ENCODE data around the gene RIOK1.
"Not testable (repeated sequence)": the region's sequence is repeated elsewhere in the genome, so short reads cannot be mapped to it uniquely, and the experiment has no call there.

DNA sequence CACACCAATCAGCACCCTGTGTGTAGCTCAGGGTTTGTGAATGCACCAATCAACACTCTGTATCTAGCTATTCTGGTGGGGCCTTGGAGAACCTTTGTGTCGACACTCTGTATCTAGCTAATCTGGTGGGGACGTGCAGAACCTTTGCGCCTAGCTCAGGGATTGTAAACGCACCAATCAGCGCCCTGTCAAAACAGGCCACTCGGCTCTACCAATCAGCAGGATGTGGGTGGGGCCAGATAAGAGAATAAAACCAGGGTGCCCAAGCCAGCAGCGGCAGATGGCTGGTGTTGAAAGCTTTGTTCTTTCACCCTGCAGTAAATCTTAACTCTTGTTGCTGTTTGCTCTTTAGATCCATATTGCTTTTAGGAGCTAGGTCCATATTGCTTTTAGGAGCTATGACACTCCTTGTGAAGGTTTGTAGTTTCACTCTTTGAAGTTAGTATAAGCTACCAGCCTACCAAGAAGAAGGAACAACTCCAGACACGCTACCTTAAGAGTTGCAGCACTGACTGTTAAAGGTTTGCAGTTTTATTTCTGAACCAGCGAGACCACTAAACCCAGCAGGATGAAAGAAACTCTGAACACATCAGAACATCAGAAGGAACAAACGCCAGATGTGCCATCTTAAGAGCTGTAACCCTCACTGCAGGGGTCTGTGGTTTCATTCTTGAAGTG is 44.7 kb upstream of the RIOK1 start:
- TF ChIP-seq, protein P1, sequence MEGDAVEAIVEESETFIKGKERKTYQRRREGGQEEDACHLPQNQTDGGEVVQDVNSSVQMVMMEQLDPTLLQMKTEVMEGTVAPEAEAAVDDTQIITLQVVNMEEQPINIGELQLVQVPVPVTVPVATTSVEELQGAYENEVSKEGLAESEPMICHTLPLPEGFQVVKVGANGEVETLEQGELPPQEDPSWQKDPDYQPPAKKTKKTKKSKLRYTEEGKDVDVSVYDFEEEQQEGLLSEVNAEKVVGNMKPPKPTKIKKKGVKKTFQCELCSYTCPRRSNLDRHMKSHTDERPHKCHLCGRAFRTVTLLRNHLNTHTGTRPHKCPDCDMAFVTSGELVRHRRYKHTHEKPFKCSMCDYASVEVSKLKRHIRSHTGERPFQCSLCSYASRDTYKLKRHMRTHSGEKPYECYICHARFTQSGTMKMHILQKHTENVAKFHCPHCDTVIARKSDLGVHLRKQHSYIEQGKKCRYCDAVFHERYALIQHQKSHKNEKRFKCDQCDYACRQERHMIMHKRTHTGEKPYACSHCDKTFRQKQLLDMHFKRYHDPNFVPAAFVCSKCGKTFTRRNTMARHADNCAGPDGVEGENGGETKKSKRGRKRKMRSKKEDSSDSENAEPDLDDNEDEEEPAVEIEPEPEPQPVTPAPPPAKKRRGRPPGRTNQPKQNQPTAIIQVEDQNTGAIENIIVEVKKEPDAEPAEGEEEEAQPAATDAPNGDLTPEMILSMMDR (IDR thresholded peaks at IDR 0.05): not testable (repeated sequence)
- TF ChIP-seq EP300, POLR2A (IDR thresholded peaks at IDR 0.05): not testable (repeated sequence)
